ENCODE data around the gene BEST3.

BEST3 gene

DNA sequence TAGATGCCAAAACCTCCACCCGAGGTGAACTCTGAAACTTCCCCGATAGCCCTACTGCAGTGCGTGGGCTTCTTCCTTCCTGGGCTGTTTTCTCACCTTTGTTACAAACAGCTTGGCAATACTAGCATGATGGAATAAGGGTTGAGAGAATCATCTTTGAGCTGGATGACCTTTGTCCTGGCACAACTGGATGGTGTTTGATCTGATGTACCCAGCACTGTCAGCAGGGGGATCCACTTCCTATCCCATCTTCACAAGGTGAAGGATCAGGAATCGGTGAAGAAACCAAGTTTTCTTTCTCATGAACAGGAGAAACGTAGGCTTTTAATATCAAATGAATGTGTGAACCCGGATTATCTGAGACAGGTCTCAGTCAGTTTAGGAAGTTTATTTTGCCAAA is 68.9 kb downstream of the BEST3 start:
- Histone ChIP-seq H3K9me3 (ENCODE audit: control insufficient read depth, low read length) (no peaks in the 10 kb centered on the region), H3K36me3 (ENCODE audit: control insufficient read depth, insufficient read depth, low read length) (no peaks in the 10 kb centered on the region), H3K27ac (ENCODE audit: insufficient read depth, low read depth, low read length, poor library complexity, severe bottlenecking) (no peak overlapping the region), H3K27me3 (ENCODE audit: control insufficient read depth, insufficient read depth, low read length, poor library complexity, severe bottlenecking) (no peaks in the 10 kb centered on the region), H3K4me1 (ENCODE audit: control insufficient read depth, insufficient read depth, low read length) (no peaks in the 10 kb centered on the region), H3K4me3 (ENCODE audit: insufficient read depth, low read depth, low read length) (no peak overlapping the region)
- 89 to 91% methylated on average over 6 of the region's 6 CpGs for WGBS, 2 experiments

DNA sequence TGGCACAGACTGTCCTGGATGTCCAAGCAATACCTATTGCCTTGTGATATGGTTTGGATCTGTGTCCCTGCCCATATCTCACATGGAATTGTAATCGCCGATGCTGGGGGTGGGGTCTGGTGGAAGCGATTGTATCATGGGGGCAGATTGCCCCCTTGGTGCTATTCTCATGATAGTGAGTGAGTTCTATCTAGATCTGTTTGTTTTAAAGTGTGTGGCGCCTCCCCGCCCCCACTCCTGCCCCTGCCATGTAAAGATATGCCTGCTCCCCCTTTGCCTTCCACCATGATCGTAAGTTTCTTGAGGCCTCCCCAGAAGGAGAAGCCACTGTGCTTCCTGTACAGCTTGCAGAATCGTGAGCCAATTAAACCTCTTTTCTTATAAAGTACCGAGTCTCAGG is 71.6 kb downstream of the BEST3 start:
- H3K4me1 ChIP-seq (ENCODE audit: control insufficient read depth, insufficient read depth, low read length): no peaks in the 10 kb centered on the region
- no peak overlapping the region for H3K27ac ChIP-seq (ENCODE audit: insufficient read depth, low read depth, low read length, poor library complexity, severe bottlenecking)
- no peaks in the 10 kb centered on the region for H3K27me3 ChIP-seq (ENCODE audit: control insufficient read depth, insufficient read depth, low read length, poor library complexity, severe bottlenecking)
- H3K36me3 ChIP-seq (ENCODE audit: control insufficient read depth, insufficient read depth, low read length): no peaks in the 10 kb centered on the region
- H3K4me3 ChIP-seq (ENCODE audit: insufficient read depth, low read depth, low read length): no peak overlapping the region
- no peaks in the 10 kb centered on the region for H3K9me3 ChIP-seq (ENCODE audit: control insufficient read depth, low read length)
- 93 to 97% methylated on average over 8 of the region's 8 CpGs for WGBS, 2 experiments

DNA sequence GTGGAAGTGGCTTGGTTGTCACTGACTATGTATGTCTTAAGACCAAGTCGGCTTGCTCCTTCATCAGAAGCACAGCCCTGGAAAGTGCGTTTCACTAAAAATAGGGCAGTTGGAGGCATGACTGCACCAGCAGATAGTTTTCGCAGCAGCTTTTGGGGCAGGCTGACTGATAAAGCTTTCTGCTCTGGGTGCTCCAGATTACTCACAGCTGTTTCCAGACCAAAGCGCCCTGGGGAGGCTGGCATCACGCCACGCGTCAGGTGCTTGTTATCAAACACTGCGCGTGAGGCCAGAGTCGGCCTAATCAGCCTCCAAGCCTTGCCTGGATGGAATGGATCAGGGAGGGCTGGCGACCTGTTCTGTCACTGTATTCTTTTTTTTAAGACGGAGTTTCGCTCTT is 75.1 kb downstream of the BEST3 start:
- H3K27ac ChIP-seq (ENCODE audit: insufficient read depth, low read depth, low read length, poor library complexity, severe bottlenecking): no peak overlapping the region
- H3K4me1 ChIP-seq (ENCODE audit: control insufficient read depth, insufficient read depth, low read length): no peaks in the 10 kb centered on the region
- H3K9me3 ChIP-seq (ENCODE audit: control insufficient read depth, low read length): no peaks in the 10 kb centered on the region
- no peaks in the 10 kb centered on the region for H3K27me3 ChIP-seq (ENCODE audit: control insufficient read depth, insufficient read depth, low read length, poor library complexity, severe bottlenecking)
- no peaks in the 10 kb centered on the region for H3K36me3 ChIP-seq (ENCODE audit: control insufficient read depth, insufficient read depth, low read length)
- 93 to 94% methylated on average over 13 of the region's 13 CpGs for WGBS, 2 experiments
- no peak overlapping the region for H3K4me3 ChIP-seq (ENCODE audit: insufficient read depth, low read depth, low read length)

DNA sequence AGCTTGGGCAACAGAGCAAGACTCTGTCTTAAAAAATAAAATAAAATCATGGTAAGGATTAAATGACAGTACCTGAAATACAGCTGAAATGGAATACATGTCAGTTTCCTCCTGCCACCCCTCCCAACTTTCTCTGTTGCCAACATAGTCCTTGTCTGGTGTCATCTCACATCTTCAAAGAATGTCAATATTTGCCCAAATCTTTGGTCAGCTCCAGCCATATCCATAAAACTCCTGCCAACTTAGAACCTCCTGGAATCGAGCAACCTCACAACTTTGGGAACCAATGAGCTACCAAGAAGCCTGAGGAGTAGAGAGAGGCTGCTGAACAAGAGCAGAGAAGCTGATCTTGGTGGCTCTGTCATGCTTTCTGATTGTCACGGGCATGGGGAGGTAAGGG is 77.6 kb downstream of the BEST3 start:
- Histone ChIP-seq H3K27ac (ENCODE audit: insufficient read depth, low read depth, low read length, poor library complexity, severe bottlenecking) (no peak overlapping the region), H3K4me3 (ENCODE audit: insufficient read depth, low read depth, low read length) (no peak overlapping the region), H3K27me3 (ENCODE audit: control insufficient read depth, insufficient read depth, low read length, poor library complexity, severe bottlenecking) (no peaks in the 10 kb centered on the region), H3K9me3 (ENCODE audit: control insufficient read depth, low read length) (no peaks in the 10 kb centered on the region), H3K36me3 (ENCODE audit: control insufficient read depth, insufficient read depth, low read length) (no peaks in the 10 kb centered on the region), H3K4me1 (ENCODE audit: control insufficient read depth, insufficient read depth, low read length) (no peaks in the 10 kb centered on the region)
- WGBS, 2 experiments: 83 to 97% methylated on average over 2 of the region's 2 CpGs

DNA sequence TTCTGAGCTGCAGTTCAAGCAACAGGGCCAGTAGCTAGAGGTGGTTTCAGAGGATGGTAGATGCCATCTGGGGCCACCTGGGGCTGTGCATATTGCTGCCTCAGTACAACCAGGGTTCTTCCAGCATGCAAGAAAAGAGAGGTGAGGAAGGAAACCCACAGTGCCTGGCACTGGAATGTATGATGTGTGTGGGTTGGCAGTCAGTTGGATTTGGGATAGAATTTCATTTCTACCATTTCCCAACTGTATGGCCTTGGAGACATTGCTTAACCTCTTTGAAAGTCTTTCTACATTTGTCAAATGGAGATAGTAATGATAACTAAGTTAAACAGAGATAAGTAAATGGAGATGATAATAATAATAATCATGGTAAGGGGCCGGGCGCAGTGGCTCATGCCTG is 78.2 kb downstream of the BEST3 start:
- H3K4me3 ChIP-seq (ENCODE audit: insufficient read depth, low read depth, low read length): no peak overlapping the region
- no peaks in the 10 kb centered on the region for H3K4me1 ChIP-seq (ENCODE audit: control insufficient read depth, insufficient read depth, low read length)
- WGBS, 2 experiments: 91 to 95% methylated on average over 2 of the region's 2 CpGs
- no peaks in the 10 kb centered on the region for H3K36me3 ChIP-seq (ENCODE audit: control insufficient read depth, insufficient read depth, low read length)
- H3K27ac ChIP-seq (ENCODE audit: insufficient read depth, low read depth, low read length, poor library complexity, severe bottlenecking): no peak overlapping the region
- H3K9me3 ChIP-seq (ENCODE audit: control insufficient read depth, low read length): no peaks in the 10 kb centered on the region
- H3K27me3 ChIP-seq (ENCODE audit: control insufficient read depth, insufficient read depth, low read length, poor library complexity, severe bottlenecking): no peaks in the 10 kb centered on the region

DNA sequence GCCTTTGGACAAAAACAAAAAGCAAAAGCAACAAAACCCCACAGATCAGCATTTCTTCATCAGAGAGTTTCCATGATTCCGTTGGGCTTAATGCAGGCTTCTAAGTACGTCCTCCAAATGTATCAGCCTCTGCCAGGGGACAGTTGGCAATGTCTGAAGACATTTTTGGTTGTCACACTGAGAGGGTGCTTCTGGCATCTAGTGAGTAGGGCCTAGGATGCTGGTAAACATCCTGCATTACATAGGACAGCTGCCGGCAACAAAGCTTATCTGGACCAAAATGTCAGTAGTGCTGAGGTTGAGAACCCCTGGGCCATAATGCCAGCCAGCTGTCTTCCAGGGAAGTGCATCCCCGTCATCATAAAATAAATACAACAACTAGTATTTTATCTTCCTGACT is 79.0 kb downstream of the BEST3 start:
- no peaks in the 10 kb centered on the region for H3K36me3 ChIP-seq (ENCODE audit: control insufficient read depth, insufficient read depth, low read length)
- 89 to 96% methylated on average over 3 to 4 of the region's 4 CpGs for WGBS, 2 experiments
- H3K4me1 ChIP-seq (ENCODE audit: control insufficient read depth, insufficient read depth, low read length): no peaks in the 10 kb centered on the region
- H3K27me3 ChIP-seq (ENCODE audit: control insufficient read depth, insufficient read depth, low read length, poor library complexity, severe bottlenecking): no peaks in the 10 kb centered on the region
- H3K9me3 ChIP-seq (ENCODE audit: control insufficient read depth, low read length): no peaks in the 10 kb centered on the region
- H3K27ac ChIP-seq (ENCODE audit: insufficient read depth, low read depth, low read length, poor library complexity, severe bottlenecking): no peak overlapping the region
- H3K4me3 ChIP-seq (ENCODE audit: insufficient read depth, low read depth, low read length): no peak overlapping the region

DNA sequence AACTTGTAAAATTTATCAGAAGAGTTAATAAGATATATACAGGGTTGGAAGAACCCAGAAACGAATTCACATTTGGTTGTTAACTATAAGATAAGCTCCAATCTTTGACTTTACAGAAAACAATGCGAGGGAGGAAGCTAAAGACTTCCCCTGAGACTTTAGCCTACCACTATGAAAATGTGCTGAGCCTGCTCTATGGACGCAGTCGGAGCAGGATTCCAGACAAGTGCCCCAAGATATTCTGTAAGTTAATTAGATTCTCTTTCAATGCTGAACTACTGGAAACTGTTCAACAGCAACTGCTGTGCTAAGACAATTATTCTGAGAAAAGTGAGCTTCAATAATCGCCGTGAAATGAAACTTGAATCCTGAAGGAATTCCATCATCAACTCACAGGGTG is 80.1 kb downstream of the BEST3 start:
- Histone ChIP-seq H3K36me3 (ENCODE audit: control insufficient read depth, insufficient read depth, low read length) (no peaks in the 10 kb centered on the region), H3K4me3 (ENCODE audit: insufficient read depth, low read depth, low read length) (no peak overlapping the region), H3K9me3 (ENCODE audit: control insufficient read depth, low read length) (no peaks in the 10 kb centered on the region), H3K27me3 (ENCODE audit: control insufficient read depth, insufficient read depth, low read length, poor library complexity, severe bottlenecking) (no peaks in the 10 kb centered on the region), H3K4me1 (ENCODE audit: control insufficient read depth, insufficient read depth, low read length) (no peaks in the 10 kb centered on the region), H3K27ac (ENCODE audit: insufficient read depth, low read depth, low read length, poor library complexity, severe bottlenecking) (no peak overlapping the region)
- 83 to 88% methylated on average over 6 of the region's 6 CpGs for WGBS, 2 experiments

DNA sequence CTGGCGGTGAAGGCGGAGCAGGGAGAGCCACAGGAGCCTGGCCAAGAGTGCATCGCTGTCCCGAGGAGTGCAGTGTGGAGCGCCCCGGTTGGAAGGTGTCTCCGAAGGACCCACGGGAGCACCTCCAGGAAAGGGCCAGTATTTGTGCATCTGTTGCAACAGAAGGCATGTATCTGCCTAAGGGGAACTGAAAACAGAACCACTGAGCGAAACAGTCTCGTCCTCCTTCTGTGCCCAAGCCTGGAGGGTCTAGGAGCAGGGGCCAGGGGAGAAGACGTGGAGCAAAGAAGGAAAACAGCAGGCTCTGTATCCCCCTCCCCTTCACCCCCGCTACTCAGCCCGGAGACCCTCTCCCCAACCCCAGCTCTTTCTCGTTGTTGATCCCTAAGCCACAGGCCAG is 83.1 kb downstream of the BEST3 start:
- no peaks in the 10 kb centered on the region for H3K36me3 ChIP-seq (ENCODE audit: control insufficient read depth, insufficient read depth, low read length)
- WGBS, 2 experiments: 90 to 91% methylated on average over 11 to 12 of the region's 14 CpGs
- no peaks in the 10 kb centered on the region for H3K9me3 ChIP-seq (ENCODE audit: control insufficient read depth, low read length)

DNA sequence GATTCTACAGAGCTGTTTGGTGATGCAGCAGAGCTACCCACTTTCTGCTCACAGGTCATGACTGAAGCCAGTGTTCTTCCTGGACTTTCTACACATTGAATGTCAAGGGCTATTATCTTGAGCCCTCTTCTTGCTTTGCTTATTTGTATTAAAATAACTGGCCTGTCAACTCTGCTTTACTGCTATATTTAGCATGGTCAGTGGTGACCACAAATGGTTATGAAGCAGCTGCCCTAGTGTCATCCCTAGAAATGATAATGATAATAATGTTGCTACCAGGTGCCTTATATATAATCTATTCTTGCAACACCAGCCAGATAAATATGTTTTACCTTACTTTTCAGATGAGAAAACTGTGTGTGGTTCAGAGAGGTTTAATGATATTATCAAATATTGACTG is 85.8 kb downstream of the BEST3 start:
- H3K27me3 ChIP-seq (ENCODE audit: control insufficient read depth, insufficient read depth, low read length, poor library complexity, severe bottlenecking): no peaks in the 10 kb centered on the region
- H3K36me3 ChIP-seq (ENCODE audit: control insufficient read depth, insufficient read depth, low read length): no peaks in the 10 kb centered on the region
- H3K4me1 ChIP-seq (ENCODE audit: control insufficient read depth, insufficient read depth, low read length): no peaks in the 10 kb centered on the region
- H3K4me3 ChIP-seq (ENCODE audit: insufficient read depth, low read depth, low read length): no peak overlapping the region
- no peaks in the 10 kb centered on the region for H3K9me3 ChIP-seq (ENCODE audit: control insufficient read depth, low read length)
- H3K27ac ChIP-seq (ENCODE audit: insufficient read depth, low read depth, low read length, poor library complexity, severe bottlenecking): no peak overlapping the region

More for the DNA sequence above, 83.1 kb downstream of the BEST3 start:
- H3K4me1 ChIP-seq (ENCODE audit: control insufficient read depth, insufficient read depth, low read length): no peaks in the 10 kb centered on the region
- H3K4me3 ChIP-seq (ENCODE audit: insufficient read depth, low read depth, low read length): no peak overlapping the region
- no peak overlapping the region for H3K27ac ChIP-seq (ENCODE audit: insufficient read depth, low read depth, low read length, poor library complexity, severe bottlenecking)
- no peaks in the 10 kb centered on the region for H3K27me3 ChIP-seq (ENCODE audit: control insufficient read depth, insufficient read depth, low read length, poor library complexity, severe bottlenecking)

DNA sequence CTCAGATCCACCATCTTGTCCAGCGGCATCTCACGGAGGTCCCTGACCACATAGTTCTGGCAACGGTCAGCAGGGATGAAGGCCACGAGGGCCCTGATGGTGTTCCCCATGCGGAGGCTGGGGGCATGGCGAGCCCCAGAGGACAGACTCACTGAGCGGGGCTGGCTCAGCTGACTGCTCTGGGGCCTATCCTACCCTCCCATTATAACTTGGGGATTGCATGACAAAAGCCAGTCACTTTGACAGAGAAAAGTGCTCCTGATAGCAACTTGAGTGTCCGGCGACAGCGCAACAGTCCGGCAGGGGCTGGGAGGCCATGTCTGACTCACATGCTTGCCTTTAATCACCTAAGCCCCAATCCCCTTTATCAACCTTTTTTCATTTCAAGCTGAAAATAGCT is 88.4 kb downstream of the BEST3 start, which contains the start of gene LRRC10:
LRRC10 (minus strand) TSS at position 179 of the 400 bp plus-strand sequence; CDS start at position 110, 69 bp downstream.
- Histone ChIP-seq H3K36me3 (ENCODE audit: control insufficient read depth, insufficient read depth, low read length) (no peaks in the 10 kb centered on the region), H3K9me3 (ENCODE audit: control insufficient read depth, low read length) (no peaks in the 10 kb centered on the region), H3K4me3 (ENCODE audit: insufficient read depth, low read depth, low read length) (no peak within 1 kb of the TSS), H3K27me3 (ENCODE audit: control insufficient read depth, insufficient read depth, low read length, poor library complexity, severe bottlenecking) (no peaks in the 10 kb centered on the region), H3K4me1 (ENCODE audit: control insufficient read depth, insufficient read depth, low read length) (no peaks in the 10 kb centered on the region), H3K27ac (ENCODE audit: insufficient read depth, low read depth, low read length, poor library complexity, severe bottlenecking) (no peak within 1 kb of the TSS)
- 91 to 93% methylated on average over 11 of the region's 11 CpGs for WGBS, 2 experiments

DNA sequence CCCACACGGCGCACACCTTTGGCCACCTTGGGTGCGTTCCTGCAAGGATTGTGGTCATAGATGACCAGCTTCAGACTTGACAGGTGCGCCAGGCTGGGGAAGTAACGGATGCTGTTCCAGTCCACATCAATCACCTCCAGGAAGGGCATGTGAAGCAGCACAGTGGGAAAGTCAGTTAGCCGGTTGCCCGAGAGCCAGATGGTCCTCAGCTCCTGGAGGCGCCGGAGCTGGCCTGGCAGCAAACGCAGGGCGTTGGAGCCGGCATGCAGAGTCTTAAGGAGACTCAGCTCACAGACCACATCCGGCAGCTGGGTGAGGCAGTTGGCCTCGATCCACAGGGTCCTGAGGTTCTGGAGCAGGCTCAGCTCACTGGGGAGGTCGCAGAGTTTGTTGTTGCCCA is 89.0 kb downstream of the BEST3 start:
- WGBS, 2 experiments: 94% methylated on average over 15 of the region's 15 CpGs
- Histone ChIP-seq H3K4me3 (ENCODE audit: insufficient read depth, low read depth, low read length) (no peak overlapping the region), H3K27me3 (ENCODE audit: control insufficient read depth, insufficient read depth, low read length, poor library complexity, severe bottlenecking) (no peaks in the 10 kb centered on the region), H3K36me3 (ENCODE audit: control insufficient read depth, insufficient read depth, low read length) (no peaks in the 10 kb centered on the region), H3K9me3 (ENCODE audit: control insufficient read depth, low read length) (no peaks in the 10 kb centered on the region), H3K4me1 (ENCODE audit: control insufficient read depth, insufficient read depth, low read length) (no peaks in the 10 kb centered on the region), H3K27ac (ENCODE audit: insufficient read depth, low read depth, low read length, poor library complexity, severe bottlenecking) (no peak overlapping the region)

All from ectodermal cell (in vitro differentiated cells).